ENCODE measurements around the gene RABIF. TPM values are rescaled to one million over a fixed set of nuclear protein-coding genes. Genes with fewer than 3 reads are reported as not detected.
"Not testable (repeated sequence)": the region's sequence is repeated elsewhere in the genome, so short reads cannot be mapped to it uniquely, and the experiment has no call there.

Gene RABIF
- total RNA-seq, 1 donor from 2014 or later = 4.6 TPM

DNA sequence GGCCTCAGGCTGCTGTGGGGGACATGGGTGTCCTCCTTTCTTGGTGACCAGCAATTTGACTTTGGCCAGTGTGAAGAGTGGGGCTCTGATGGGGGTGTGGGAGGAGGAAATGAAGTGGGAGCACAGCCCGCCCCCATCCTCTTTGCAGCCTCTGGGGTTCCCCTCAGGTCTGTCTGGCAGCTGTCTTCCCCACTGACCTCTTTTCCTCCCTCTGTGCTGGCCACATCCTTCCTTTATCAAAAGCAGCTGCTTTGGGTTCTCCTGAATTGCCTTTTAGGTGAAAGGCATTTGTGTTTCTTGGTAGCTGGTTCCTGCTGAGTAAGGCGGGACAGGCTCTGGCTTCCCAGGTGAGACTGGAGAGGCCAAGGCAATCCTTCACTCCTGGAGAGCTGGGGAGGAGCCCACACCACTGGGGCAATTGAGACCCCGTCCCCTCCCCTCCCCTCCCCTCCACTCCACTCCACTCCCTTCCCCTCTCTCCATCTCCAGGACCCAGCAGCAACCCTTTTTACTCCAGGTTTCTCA is 53.3 kb downstream of the RABIF start:
- no peak for ATAC-seq
- DNase-seq (ENCODE audit: low spot score) = no peak

DNA sequence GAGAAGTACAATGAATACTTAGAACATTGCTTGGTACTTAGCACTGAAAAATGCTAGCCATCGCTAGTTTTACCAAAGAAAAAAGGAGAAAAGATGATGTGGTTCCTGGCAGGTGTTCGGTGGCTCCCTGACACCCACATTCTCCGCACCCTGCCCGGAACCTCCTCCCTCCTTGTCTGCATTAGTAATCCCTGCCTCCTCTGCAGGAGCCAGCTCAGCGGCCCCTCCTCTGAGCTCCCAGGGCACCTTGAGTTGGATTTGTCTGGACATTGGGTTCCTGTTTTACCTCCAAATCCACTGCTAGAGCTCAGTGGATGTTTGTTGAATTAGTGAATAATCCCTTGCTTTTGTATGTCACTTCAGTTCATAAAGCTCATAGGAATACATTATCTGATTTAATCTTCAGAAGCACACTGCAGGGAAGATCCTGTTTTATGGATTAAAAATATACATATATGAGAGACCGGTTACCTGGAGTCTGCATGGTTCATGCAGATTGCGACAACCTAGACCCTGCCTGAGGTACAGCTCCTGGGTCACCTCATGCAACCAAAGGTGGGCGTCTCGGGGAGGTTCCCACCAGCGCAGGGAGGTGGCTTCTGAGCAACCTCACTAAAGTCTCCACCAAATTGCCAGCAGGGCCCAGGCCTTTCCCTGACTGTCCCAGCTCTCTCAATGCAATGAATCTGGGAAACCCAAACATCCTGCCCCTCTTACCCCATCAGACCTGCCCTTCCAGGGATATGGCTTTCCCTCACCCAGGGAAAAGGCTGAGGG is 54.0 kb downstream of the RABIF start:
- ATAC-seq (no peak), DNase-seq (ENCODE audit: low spot score) (no peak)

DNA sequence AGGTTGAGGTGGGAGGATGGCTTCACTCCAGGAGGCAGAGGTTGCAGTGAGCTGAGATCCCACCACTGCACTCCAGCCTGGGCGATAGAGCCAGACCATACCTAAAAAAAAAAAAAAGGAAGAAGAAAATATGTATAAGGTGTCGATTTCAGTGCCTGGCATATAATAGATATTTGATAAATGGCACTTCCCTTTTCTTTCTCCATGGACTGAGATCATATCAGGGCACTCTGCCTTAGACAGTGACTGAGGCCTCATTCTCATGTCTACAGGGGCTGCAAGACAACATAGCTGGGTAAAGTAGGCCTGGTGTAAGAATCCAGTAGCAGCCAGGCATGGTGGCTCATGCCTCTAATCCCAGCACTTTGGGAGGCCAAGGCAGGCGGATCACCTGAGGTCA is 57.0 kb downstream of the RABIF start:
- ATAC-seq (no peak), DNase-seq (ENCODE audit: low spot score) (no peak)

DNA sequence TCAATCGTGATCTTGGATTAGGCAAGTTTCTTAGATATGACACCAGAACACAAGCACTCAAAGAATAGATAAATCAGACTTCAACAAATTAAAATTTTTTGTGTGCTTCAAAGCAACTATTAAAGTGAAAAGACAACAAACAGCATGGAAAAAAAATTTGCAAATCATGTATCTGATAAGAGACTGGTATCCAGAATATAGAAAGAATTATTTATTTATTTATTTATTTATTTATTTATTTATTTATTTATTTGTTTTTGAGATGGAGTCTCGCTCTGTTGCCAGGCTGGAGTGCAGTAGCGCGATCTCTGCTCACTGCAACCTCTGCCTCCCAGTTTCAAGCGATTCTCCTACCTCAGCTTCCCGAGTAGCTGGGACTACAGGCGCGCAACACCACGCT is 59.7 kb downstream of the RABIF start:
- not testable (repeated sequence) for ATAC-seq; DNase-seq (ENCODE audit: low spot score)

Other genes starting within 250 kb of the RABIF start
- gene SYT2, start 178.7 kb downstream of the RABIF start, total RNA-seq = not detected
- gene KDM5B, start 80.7 kb downstream of the RABIF start, total RNA-seq = 17.1 TPM
- gene PCAT6, start 78.2 kb downstream of the RABIF start, total RNA-seq = 0.65 TPM
- 12.3 TPM for gene KLHL12, start 38.1 kb upstream of the RABIF start, total RNA-seq
- 58.9 TPM for gene ADIPOR1, start 69.2 kb upstream of the RABIF start, total RNA-seq
- gene CYB5R1, start 78.1 kb upstream of the RABIF start, total RNA-seq = 34.7 TPM
- 30.1 TPM for gene TMEM183A, start 118.2 kb upstream of the RABIF start, total RNA-seq
- 0.78 TPM for gene PPFIA4, start 137.3 kb upstream of the RABIF start, total RNA-seq
- not detected for gene MYOG, start 196.9 kb upstream of the RABIF start, total RNA-seq
- gene ADORA1, start 238.6 kb upstream of the RABIF start, total RNA-seq = 0.53 TPM